OCI-LY1 (cell line): Measurements from ENCODE around the gene FCN1.

ENCODE experiments used
- CTCF ChIP-seq: fragments of 200-600 bp; sonication (generic), shearing (Covaris generic); IDR thresholded peaks from 2 replicates; pipeline ENCODE4 v1.5.1; 2017; ENCODE audit warnings: mild to moderate bottlenecking, antibody characterized with exemption, low read length, moderate library complexity, mixed read lengths
- EZH2 ChIP-seq: fragments of 200-600 bp; sonication (generic), shearing (Covaris generic); IDR thresholded peaks from 2 replicates; pipeline ENCODE4 v1.8.0; 2017; ENCODE audit warnings: borderline replicate concordance, mixed run types, mild to moderate bottlenecking, antibody characterized with exemption, low read length, moderate library complexity, mixed read lengths

- TF ChIP-seq CTCF (no peak), EZH2 (no peak)
Measured at GRCh38 chr9:134909511-134910481, 7.9 kb downstream of the FCN1 start.
